Measurements from ENCODE around the gene URM1.

The URM1 gene

GRCh38 chr9:128428644-128429512 lies 57.7 kb downstream of the URM1 start:
- no peak overlapping the region for H3K4me3 ChIP-seq
- H3K4me1 ChIP-seq = no peaks in the 10 kb centered on the region
- no peak overlapping the region for H3K27ac ChIP-seq
- H3K36me3 ChIP-seq = peaks cover 0 to 75% (median 15%) of the 10 kb centered on the region in 3 donors
- no peak for DNase-seq
- H3K27me3 ChIP-seq = no peaks in the 10 kb centered on the region
- H3K9me3 ChIP-seq = no peaks in the 10 kb centered on the region
- no peak for TF ChIP-seq CTCF (IDR thresholded peaks at IDR 0.05)
- intact Hi-C loops (cut with DNase I; ENCODE audit: low total_unique reads) = no loop called here

- Histone ChIP-seq H3K36me3 (peaks cover 0 to 74% (median 8%) of the 10 kb centered on the region in 3 donors), H3K9me3 (no peaks in the 10 kb centered on the region), H3K4me1 (no peaks in the 10 kb centered on the region), H3K27me3 (no peaks in the 10 kb centered on the region), H3K4me3 (no peak overlapping the region), H3K27ac (no peak overlapping the region)
- no peak for TF ChIP-seq CTCF (IDR thresholded peaks at IDR 0.05)
- DNase-seq = no peak
- intact Hi-C loops (cut with DNase I; ENCODE audit: low total_unique reads) = no loop called here
These were observed 58.4 kb downstream of the URM1 start for GRCh38 chr9:128429513-128430086.

- TF ChIP-seq CTCF (IDR thresholded peaks at IDR 0.05) = no peak
- intact Hi-C loops (cut with DNase I; ENCODE audit: low total_unique reads) = no loop called here
- Histone ChIP-seq H3K27me3 (no peaks in the 10 kb centered on the region), H3K4me1 (no peaks in the 10 kb centered on the region), H3K9me3 (no peaks in the 10 kb centered on the region), H3K36me3 (peaks cover 0 to 73% (median 7%) of the 10 kb centered on the region in 3 donors), H3K27ac (no peak overlapping the region), H3K4me3 (no peak overlapping the region)
- DNase-seq = no peak
These were observed 60.0 kb downstream of the URM1 start for GRCh38 chr9:128431207-128431606.

GRCh38 chr9:128434340-128434739 lies 63.2 kb downstream of the URM1 start:
- intact Hi-C loops (cut with DNase I; ENCODE audit: low total_unique reads) = no loop called here
- no peak overlapping the region for H3K4me3 ChIP-seq
- DNase-seq = no peak
- H3K9me3 ChIP-seq = no peaks in the 10 kb centered on the region
- TF ChIP-seq CTCF (IDR thresholded peaks at IDR 0.05) = no peak
- no peak overlapping the region for H3K27ac ChIP-seq
- no peaks in the 10 kb centered on the region for H3K27me3 ChIP-seq
- H3K4me1 ChIP-seq = peaks cover 0 to 7% (median 3%) of the 10 kb centered on the region in 4 donors
- peaks cover 0 to 61% (median 7%) of the 10 kb centered on the region in 3 donors for H3K36me3 ChIP-seq

GRCh38 chr9:128435611-128436010 lies 64.4 kb downstream of the URM1 start:
- no peak for TF ChIP-seq CTCF (IDR thresholded peaks at IDR 0.05)
- no peaks in the 10 kb centered on the region for H3K9me3 ChIP-seq
- intact Hi-C loops (cut with DNase I; ENCODE audit: low total_unique reads) = no loop called here
- peaks cover 0 to 52% (median 7%) of the 10 kb centered on the region in 3 donors for H3K36me3 ChIP-seq
- no peaks in the 10 kb centered on the region for H3K27me3 ChIP-seq
- peaks cover 0 to 7% (median 3%) of the 10 kb centered on the region in 4 donors for H3K4me1 ChIP-seq
- no peak for DNase-seq
- no peak overlapping the region for H3K27ac ChIP-seq
- H3K4me3 ChIP-seq = no peak overlapping the region

Data from tibial artery (tissue), 4 donors.